Mesodermal cell (in vitro differentiated cells): ENCODE data around the gene MYLIP.
"Not testable (repeated sequence)": the region's sequence is repeated elsewhere in the genome, so short reads cannot be mapped to it uniquely, and the experiment has no call there.

Experiments
- H3K27ac ChIP-seq: 2 replicates; pipeline ENCODE4 v1.7.0; 2013; ENCODE audit warnings: mild to moderate bottlenecking, low read depth, low read length, moderate library complexity; ENCODE audit not compliant: severe bottlenecking
- H3K36me3 ChIP-seq: 2 replicates; pipeline ENCODE4 v1.7.1; 2013; ENCODE audit warnings: mild to moderate bottlenecking, low read length, moderate library complexity; ENCODE audit not compliant: control insufficient read depth, insufficient read depth
- H3K4me1 ChIP-seq: one replicate; pipeline ENCODE4 v1.7.1; 2013; ENCODE audit warnings: mild to moderate bottlenecking, low read length; ENCODE audit not compliant: insufficient read depth, control insufficient read depth, poor library complexity, severe bottlenecking
- H3K4me3 ChIP-seq: 2 replicates; pipeline ENCODE4 v1.7.0; 2013; ENCODE audit warnings: low read length, control low read depth, mild to moderate bottlenecking; ENCODE audit not compliant: insufficient read depth, poor library complexity, severe bottlenecking; ENCODE audit errors: extremely low read depth
- H3K9me3 ChIP-seq: 2 replicates; pipeline ENCODE4 v1.7.1; 2013; ENCODE audit warnings: mild to moderate bottlenecking, low read length, moderate library complexity; ENCODE audit not compliant: control insufficient read depth
- WGBS, 2 experiments: methylation state at CpG; one replicate each; pipeline ENCODE4 v1.1.5; 2013; ENCODE audit warnings: missing lambda C conversion rate in 2 of 2; ENCODE audit not compliant: insufficient coverage in 2 of 2; 5-methylcytosine and 5-hydroxymethylcytosine counted together

Gene MYLIP

GRCh38 chr6:16171400-16171799 lies 42.5 kb downstream of the MYLIP start:
- Histone ChIP-seq H3K36me3 (no peaks in the 10 kb centered on the region), H3K4me1 (peaks cover 34% of the 10 kb centered on the region), H3K4me3 (no peak overlapping the region), H3K9me3 (no peaks in the 10 kb centered on the region), H3K27ac (no peak overlapping the region)
- 100% methylated on average over 1 of the region's 2 CpGs; no CpG with 5 or more reads in 1 of the 2 experiments for WGBS, 2 experiments

GRCh38 chr6:16173167-16173940 lies 44.5 kb downstream of the MYLIP start:
- no peaks in the 10 kb centered on the region for H3K9me3 ChIP-seq
- H3K4me3 ChIP-seq: no peak overlapping the region
- WGBS, 2 experiments: 100% methylated on average over 1 of the region's 3 CpGs; no CpG with 5 or more reads in 1 of the 2 experiments

GRCh38 chr6:16174416-16175078 lies 45.7 kb downstream of the MYLIP start:
- Histone ChIP-seq H3K27ac (no peak overlapping the region), H3K4me1 (peaks cover 11% of the 10 kb centered on the region), H3K36me3 (no peaks in the 10 kb centered on the region), H3K9me3 (no peaks in the 10 kb centered on the region), H3K4me3 (no peak overlapping the region)
- WGBS, 2 experiments: 17 to 33% methylated on average over 1 to 3 of the region's 8 CpGs

More at GRCh38 chr6:16173167-16173940, 44.5 kb downstream of the MYLIP start:
- no peak overlapping the region for H3K27ac ChIP-seq
- peaks cover 19% of the 10 kb centered on the region for H3K4me1 ChIP-seq
- no peaks in the 10 kb centered on the region for H3K36me3 ChIP-seq

GRCh38 chr6:16176600-16176999 lies 47.7 kb downstream of the MYLIP start:
- not testable (repeated sequence) for H3K4me1 ChIP-seq, H3K27ac ChIP-seq, H3K9me3 ChIP-seq, H3K4me3 ChIP-seq, H3K36me3 ChIP-seq
- no CpG with 5 or more reads among the region's 1 CpG for WGBS, 2 experiments

GRCh38 chr6:16177881-16178280 lies 49.0 kb downstream of the MYLIP start:
- no peaks in the 10 kb centered on the region for H3K4me1 ChIP-seq
- no CpG with 5 or more reads among the region's 5 CpGs for WGBS, 2 experiments
- no peak overlapping the region for H3K27ac ChIP-seq
- no peaks in the 10 kb centered on the region for H3K9me3 ChIP-seq
- H3K4me3 ChIP-seq: no peak overlapping the region
- no peaks in the 10 kb centered on the region for H3K36me3 ChIP-seq

- Histone ChIP-seq H3K4me3 (no peak overlapping the region), H3K36me3 (no peaks in the 10 kb centered on the region), H3K4me1 (no peaks in the 10 kb centered on the region), H3K27ac (no peak overlapping the region), H3K9me3 (no peaks in the 10 kb centered on the region)
- WGBS, 2 experiments: 95 to 100% methylated on average over 2 to 4 of the region's 7 CpGs
These were observed 49.5 kb downstream of the MYLIP start for GRCh38 chr6:16178351-16178750.

GRCh38 chr6:16179063-16179462 lies 50.2 kb downstream of the MYLIP start:
- WGBS, 2 experiments: 100% methylated on average over 1 of the region's 2 CpGs; no CpG with 5 or more reads in 1 of the 2 experiments
- Histone ChIP-seq H3K4me1 (no peaks in the 10 kb centered on the region), H3K36me3 (no peaks in the 10 kb centered on the region), H3K4me3 (no peak overlapping the region), H3K27ac (no peak overlapping the region), H3K9me3 (no peaks in the 10 kb centered on the region)

- Histone ChIP-seq H3K36me3 (no peaks in the 10 kb centered on the region), H3K9me3 (no peaks in the 10 kb centered on the region), H3K27ac (no peak overlapping the region), H3K4me3 (no peak overlapping the region), H3K4me1 (no peaks in the 10 kb centered on the region)
- 88 to 97% methylated on average over 5 to 9 of the region's 16 CpGs for WGBS, 2 experiments
These were observed 51.1 kb downstream of the MYLIP start for GRCh38 chr6:16179970-16180431.

- Histone ChIP-seq H3K4me3 (no peak overlapping the region), H3K4me1 (no peaks in the 10 kb centered on the region), H3K27ac (no peak overlapping the region), H3K9me3 (no peaks in the 10 kb centered on the region), H3K36me3 (no peaks in the 10 kb centered on the region)
- 97 to 98% methylated on average over 37 to 41 of the region's 45 CpGs for WGBS, 2 experiments
These were observed 52.0 kb downstream of the MYLIP start for GRCh38 chr6:16180696-16181438.

GRCh38 chr6:16181439-16182297 lies 52.8 kb downstream of the MYLIP start:
- H3K4me1 ChIP-seq: no peaks in the 10 kb centered on the region
- 95 to 98% methylated on average over 9 to 13 of the region's 14 CpGs for WGBS, 2 experiments
- H3K36me3 ChIP-seq: no peaks in the 10 kb centered on the region
- no peak overlapping the region for H3K4me3 ChIP-seq
- H3K9me3 ChIP-seq: no peaks in the 10 kb centered on the region
- no peak overlapping the region for H3K27ac ChIP-seq
